ENCODE measurements around the gene PABPN1. TPM values are rescaled to one million over a fixed set of nuclear protein-coding genes. Genes with fewer than 3 reads are reported as not detected.
"Not testable (repeated sequence)": the region's sequence is repeated elsewhere in the genome, so short reads cannot be mapped to it uniquely, and the experiment has no call there.

The PABPN1 gene, protein sequence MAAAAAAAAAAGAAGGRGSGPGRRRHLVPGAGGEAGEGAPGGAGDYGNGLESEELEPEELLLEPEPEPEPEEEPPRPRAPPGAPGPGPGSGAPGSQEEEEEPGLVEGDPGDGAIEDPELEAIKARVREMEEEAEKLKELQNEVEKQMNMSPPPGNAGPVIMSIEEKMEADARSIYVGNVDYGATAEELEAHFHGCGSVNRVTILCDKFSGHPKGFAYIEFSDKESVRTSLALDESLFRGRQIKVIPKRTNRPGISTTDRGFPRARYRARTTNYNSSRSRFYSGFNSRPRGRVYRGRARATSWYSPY
- 309 TPM for polyA plus RNA-seq (ENCODE audit: insufficient read length)
- long read RNA-seq, donor 1, transcript PABPN1-201 (7 exons, 2,001 nt): major isoform, 65 of 170 reads
- long read RNA-seq, donor 1, transcript PABPN1-203 (3 exons, 817 nt): minor isoform, 11 of 170 reads
- long read RNA-seq, donor 1, transcript PABPN1-202 (6 exons, 2,768 nt): minor isoform, 26 of 170 reads
- long read RNA-seq, donor 1, transcript PABPN1-208 (5 exons, 778 nt): minor isoform, 15 of 170 reads
- long read RNA-seq, donor 1, partial matches to known transcripts: 48 of 170 reads
- long read RNA-seq, donor 1, other reads (novel, unspliced or antisense): 0 of 170 reads
- long read RNA-seq, donor 2, transcript PABPN1-202 (6 exons, 2,768 nt): minor isoform, 34 of 331 reads
- long read RNA-seq, donor 2, transcript PABPN1-201 (7 exons, 2,001 nt): major isoform, 47 of 331 reads
- long read RNA-seq, donor 2, transcript PABPN1-208 (5 exons, 778 nt): minor isoform, 14 of 331 reads
- long read RNA-seq, donor 2, transcript PABPN1-207 (6 exons, 1,220 nt): minor isoform, 14 of 331 reads
- long read RNA-seq, donor 2, partial matches to known transcripts: 213 of 331 reads
- long read RNA-seq, donor 2, other reads (novel, unspliced or antisense): 5 of 331 reads
- long read RNA-seq, donor 3, transcript PABPN1-201 (7 exons, 2,001 nt): major isoform, 37 of 102 reads
- long read RNA-seq, donor 3, transcript PABPN1-202 (6 exons, 2,768 nt): minor isoform, 20 of 102 reads
- long read RNA-seq, donor 3, transcript PABPN1-207 (6 exons, 1,220 nt): minor isoform, 10 of 102 reads
- long read RNA-seq, donor 3, transcript PABPN1-208 (5 exons, 778 nt): minor isoform, 6 of 102 reads
- long read RNA-seq, donor 3, partial matches to known transcripts: 25 of 102 reads
- long read RNA-seq, donor 3, other reads (novel, unspliced or antisense): 0 of 102 reads
- long read RNA-seq, donor 4, partial matches to known transcripts: 0 of 10 reads
- long read RNA-seq, donor 4, other reads (novel, unspliced or antisense): 0 of 10 reads
- long read RNA-seq, donor 5, transcript PABPN1-202 (6 exons, 2,768 nt): minor isoform, 67 of 266 reads
- long read RNA-seq, donor 5, transcript PABPN1-208 (5 exons, 778 nt): minor isoform, 10 of 266 reads
- long read RNA-seq, donor 5, transcript PABPN1-207 (6 exons, 1,220 nt): minor isoform, 18 of 266 reads
- long read RNA-seq, donor 5, transcript PABPN1-201 (7 exons, 2,001 nt): major isoform, 101 of 266 reads
- long read RNA-seq, donor 5, partial matches to known transcripts: 64 of 266 reads
- long read RNA-seq, donor 5, other reads (novel, unspliced or antisense): 0 of 266 reads
- long read RNA-seq, donor 6, transcript PABPN1-207 (6 exons, 1,220 nt): minor isoform, 9 of 97 reads
- long read RNA-seq, donor 6, transcript PABPN1-201 (7 exons, 2,001 nt): major isoform, 50 of 97 reads
- long read RNA-seq, donor 6, transcript PABPN1-202 (6 exons, 2,768 nt): minor isoform, 19 of 97 reads
- long read RNA-seq, donor 6, transcript PABPN1-203 (3 exons, 817 nt): minor isoform, 5 of 97 reads
- long read RNA-seq, donor 6, partial matches to known transcripts: 10 of 97 reads
- long read RNA-seq, donor 6, other reads (novel, unspliced or antisense): 0 of 97 reads
- long read RNA-seq, donor 7, transcript PABPN1-201 (7 exons, 2,001 nt): major isoform, 82 of 287 reads
- long read RNA-seq, donor 7, transcript PABPN1-207 (6 exons, 1,220 nt): minor isoform, 11 of 287 reads
- long read RNA-seq, donor 7, transcript PABPN1-202 (6 exons, 2,768 nt): minor isoform, 75 of 287 reads
- long read RNA-seq, donor 7, transcript PABPN1-208 (5 exons, 778 nt): minor isoform, 18 of 287 reads
- long read RNA-seq, donor 7, partial matches to known transcripts: 77 of 287 reads
- long read RNA-seq, donor 7, other reads (novel, unspliced or antisense): 12 of 287 reads
- long read RNA-seq, donor 8, transcript PABPN1-208 (5 exons, 778 nt): minor isoform, 7 of 82 reads
- long read RNA-seq, donor 8, transcript PABPN1-201 (7 exons, 2,001 nt): major isoform, 32 of 82 reads
- long read RNA-seq, donor 8, transcript PABPN1-202 (6 exons, 2,768 nt): minor isoform, 17 of 82 reads
- long read RNA-seq, donor 8, transcript PABPN1-207 (6 exons, 1,220 nt): minor isoform, 6 of 82 reads
- long read RNA-seq, donor 8, partial matches to known transcripts: 18 of 82 reads
- long read RNA-seq, donor 8, other reads (novel, unspliced or antisense): 0 of 82 reads

DNA sequence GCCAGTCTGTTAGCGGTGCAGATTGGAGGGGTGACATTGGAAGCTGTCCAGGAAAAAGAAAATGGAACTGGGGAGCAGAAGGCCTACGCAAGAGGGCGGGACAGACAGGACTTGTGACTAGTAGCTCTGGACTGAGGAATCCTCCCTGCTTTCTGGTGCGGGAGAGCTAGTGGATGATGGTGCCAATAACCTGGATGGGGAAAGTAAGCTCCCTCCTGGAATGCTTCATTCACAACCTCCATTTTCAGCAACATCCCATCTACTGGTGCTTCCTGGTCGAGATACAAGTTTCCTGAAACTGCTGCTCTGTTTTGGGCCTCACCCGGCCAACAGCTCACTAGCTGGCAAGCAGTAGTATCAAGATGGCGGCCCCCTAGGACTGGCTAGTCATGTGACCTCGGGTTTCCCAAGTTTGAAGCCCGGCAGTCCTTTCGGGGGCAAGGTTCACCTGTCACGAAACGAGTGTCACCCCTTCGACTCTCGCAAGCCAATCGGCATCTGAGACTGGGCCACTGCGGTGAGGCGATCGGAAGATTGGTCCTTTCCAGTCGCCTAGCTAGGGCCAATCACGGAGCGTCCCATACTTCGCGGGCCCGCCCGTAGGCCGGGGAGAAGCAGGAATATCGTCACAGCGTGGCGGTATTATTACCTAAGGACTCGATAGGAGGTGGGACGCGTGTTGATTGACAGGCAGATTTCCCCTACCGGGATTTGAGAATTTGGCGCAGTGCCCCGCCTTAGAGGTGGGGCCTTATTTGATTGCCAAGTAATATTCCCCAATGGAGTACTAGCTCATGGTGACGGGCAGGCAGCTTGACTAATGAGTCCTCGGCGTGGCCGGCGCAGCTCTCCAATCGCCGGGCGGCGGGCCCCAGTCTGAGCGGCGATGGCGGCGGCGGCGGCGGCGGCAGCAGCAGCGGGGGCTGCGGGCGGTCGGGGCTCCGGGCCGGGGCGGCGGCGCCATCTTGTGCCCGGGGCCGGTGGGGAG is at the start of gene PABPN1:
Gene PABPN1 (plus strand): TSS at position 874 of the 988 bp plus-strand sequence. CDS start 13 bp downstream, at position 887.
- peak; percentile 100 for DNase-seq

DNA sequence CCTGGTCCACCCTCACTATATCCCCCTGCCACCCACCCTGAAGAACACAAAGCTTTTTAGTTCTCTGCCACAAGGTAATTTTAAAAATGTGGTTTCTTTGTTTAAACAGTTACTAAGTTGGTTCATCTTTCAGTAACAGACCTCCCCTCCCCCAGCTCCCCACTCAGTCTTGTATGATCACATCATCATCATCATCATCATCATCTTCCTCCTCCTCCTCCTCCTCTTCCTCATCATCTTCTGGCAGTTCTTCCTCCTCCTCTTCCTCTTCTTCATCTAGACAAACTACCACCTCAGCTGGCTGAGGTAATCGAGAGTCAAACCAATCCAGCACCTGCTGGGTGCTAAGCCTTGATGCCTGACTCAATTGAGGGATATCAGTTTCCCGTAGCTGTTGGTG is 45.8 kb upstream of the PABPN1 start:
- no peak for DNase-seq

GRCh38 chr14:23277189-23277588 is 44.1 kb upstream of the PABPN1 start:
- DNase-seq: no peak

- not testable (repeated sequence) for DNase-seq
Measured at GRCh38 chr14:23277928-23278327, 43.3 kb upstream of the PABPN1 start.

- DNase-seq: no peak
Measured at GRCh38 chr14:23281247-23281646, 40.0 kb upstream of the PABPN1 start.

DNA sequence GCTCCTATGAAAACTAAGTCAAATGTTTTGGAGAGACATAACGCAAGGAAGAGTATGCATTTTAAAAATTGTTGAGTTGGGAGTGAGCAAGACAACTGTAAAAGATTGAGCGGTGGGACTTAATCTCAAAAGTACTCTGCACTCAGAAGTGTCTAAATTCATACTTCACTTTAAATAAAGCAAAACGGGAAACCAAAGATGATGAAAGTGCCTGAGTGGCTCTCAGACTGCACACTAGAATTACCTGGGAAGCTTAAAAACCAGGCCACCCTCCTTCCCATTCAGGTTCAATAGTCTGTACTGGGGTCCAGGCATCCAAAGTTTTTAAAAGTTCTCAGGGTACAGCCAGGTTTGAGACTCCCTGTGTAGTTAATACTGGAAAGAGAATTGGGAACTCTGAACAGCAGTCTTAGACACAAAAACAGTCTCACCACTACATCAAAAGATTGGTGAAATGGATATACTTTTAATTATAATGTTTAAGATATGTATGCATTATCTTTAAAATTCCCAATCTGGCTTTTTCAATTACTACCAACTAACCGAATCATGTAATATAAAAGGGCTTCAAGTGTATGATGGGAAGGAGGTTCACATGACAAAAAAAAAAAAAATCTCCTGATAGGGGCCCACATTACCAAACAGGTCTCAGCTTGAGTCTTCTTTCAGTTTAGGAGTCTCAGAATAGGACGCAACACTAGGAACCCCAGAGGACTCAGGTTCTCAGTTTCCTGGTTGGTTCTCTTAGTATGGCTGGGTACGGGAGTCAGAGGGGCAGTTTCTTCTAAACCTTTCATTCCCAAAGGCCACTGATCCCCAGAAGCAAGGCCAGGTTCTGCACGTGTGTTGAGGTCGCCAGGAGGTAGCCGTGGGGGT is 36.4 kb upstream of the PABPN1 start:
- DNase-seq: no peak

DNA sequence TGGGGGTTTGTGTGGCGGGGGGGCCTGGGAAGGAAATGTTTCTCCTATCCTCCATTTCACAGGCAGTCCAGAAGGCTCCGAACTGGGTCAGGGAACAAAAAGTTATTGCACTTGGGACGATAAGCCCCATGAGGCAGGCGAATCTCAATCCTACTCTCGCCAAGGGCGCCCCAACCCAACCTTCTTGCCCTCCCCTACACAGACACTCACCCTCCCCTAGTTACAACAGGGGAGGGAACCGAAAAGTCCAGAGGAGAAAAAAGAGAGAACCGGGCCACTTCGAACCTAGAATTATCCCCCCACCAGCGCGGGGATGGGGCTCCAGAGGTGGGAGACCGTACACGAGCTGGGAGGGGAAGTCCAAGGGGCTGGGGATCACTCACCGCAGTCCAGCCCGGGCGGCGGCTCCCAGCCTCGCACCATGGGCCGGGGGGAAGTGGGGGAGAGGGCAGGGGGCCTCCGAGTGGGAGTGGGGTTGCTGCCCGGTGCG is 35.7 kb upstream of the PABPN1 start:
- no peak for DNase-seq

- DNase-seq: peak; percentile 95
Measured at GRCh38 chr14:23286020-23286901, 35.0 kb upstream of the PABPN1 start, which contains the start of gene HOMEZ. TSS of gene HOMEZ (minus strand) at chr14:23286132. CDS start at chr14:23285952, 180 bp downstream.

- no peak for DNase-seq
Measured at GRCh38 chr14:23286902-23287479, 34.3 kb upstream of the PABPN1 start.

- peak; percentile 37 for DNase-seq
Measured at GRCh38 chr14:23294734-23295561, 26.3 kb upstream of the PABPN1 start.

DNA sequence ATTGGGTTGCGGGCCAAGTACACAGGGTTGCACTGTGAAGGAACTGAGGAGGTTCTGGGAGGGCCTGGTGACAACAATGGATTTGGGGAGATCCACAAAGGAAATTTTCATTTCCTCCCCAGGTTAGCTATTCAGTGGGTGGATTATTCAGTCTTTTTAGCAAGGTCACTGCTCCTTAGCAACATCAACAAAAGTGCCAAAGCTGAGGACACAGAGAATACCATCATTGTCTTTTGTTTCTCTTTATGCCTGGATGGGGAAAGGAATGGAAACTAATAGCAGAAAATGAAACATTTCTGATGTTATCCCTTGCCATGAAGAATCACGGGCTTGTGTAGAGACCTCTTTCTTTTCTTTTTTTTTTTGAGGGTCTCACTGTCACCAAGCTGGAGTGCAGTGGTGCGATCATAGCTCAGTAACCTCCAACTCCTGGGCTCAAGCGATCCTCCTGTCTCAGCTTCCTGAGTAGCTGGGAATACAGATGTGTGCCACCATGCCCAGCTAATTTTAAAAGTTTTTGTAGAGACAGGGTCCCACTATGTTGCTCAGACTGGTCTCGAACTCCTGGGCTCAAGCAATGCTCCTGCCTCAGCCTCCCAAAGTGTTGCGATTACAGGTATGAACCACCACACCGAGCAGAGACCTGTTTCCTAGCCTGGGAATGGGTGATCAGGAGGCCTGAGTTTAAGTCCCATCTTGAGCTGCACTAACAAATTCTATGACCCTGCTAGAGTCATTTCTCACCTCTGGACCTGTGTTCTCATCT is 25.1 kb upstream of the PABPN1 start:
- DNase-seq: no peak

DNA sequence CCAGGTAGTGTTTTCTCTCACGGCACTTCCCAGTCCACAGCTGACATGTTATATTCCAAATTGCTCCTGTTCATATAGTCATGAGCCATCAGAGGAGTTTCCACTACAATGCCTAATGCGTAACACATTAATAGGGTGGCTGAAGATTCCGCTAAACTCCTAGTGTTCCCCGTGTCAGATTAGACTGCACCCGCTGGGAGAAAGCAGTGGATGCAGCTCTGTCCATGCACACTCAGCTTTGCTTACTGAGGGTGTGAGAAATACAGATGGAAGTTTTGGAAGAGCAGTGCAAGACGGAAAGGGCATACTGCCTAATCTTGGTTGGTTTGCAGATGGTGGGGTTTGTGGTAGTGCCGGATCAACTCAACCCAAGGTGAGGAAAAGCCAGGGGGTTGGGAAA is 24.2 kb upstream of the PABPN1 start:
- DNase-seq: no peak

- DNase-seq: no peak
Measured at GRCh38 chr14:23297611-23298277, 23.5 kb upstream of the PABPN1 start.
